Thyroid gland (tissue), 4 donors: ENCODE results near the gene LRMDA. TPM values are rescaled to one million over a fixed set of nuclear protein-coding genes. Genes with fewer than 3 reads are reported as not detected.

ENCODE experiments used
- DNase-seq, 2 donors: peaks; one replicate each; pipeline ENCODE4 v3.0.0-alpha.2; 2019
- H3K27ac ChIP-seq, 3 donors: fragments of 200-600 bp; sonication (generic); 1 replicate in 2 of 3; 2 replicates in 1 of 3; pipeline ENCODE4 v1.5.1; 2016 to 2019; ENCODE audit warnings: mild to moderate bottlenecking in 1 of 3, moderate library complexity in 1 of 3
- H3K27me3 ChIP-seq: fragments of 200-600 bp; sonication (generic); one replicate; pipeline ENCODE4 v1.5.1; 2019
- H3K36me3 ChIP-seq, 2 donors: fragments of 200-600 bp; sonication (generic); one replicate each; pipeline ENCODE4 v1.5.1; 2016 to 2019
- H3K4me1 ChIP-seq, 2 donors: fragments of 200-600 bp; sonication (generic); one replicate each; pipeline ENCODE4 v1.5.1; 2017 to 2019
- H3K4me3 ChIP-seq, 3 donors: fragments of 200-600 bp; sonication (generic); replicated peaks in 1 of 3; 1 replicate in 2 of 3; 2 replicates in 1 of 3; pipeline ENCODE4 v1.5.1; 2016; ENCODE audit warnings: mild to moderate bottlenecking in 1 of 3
- H3K9me3 ChIP-seq: fragments of 200-600 bp; sonication (generic); one replicate; pipeline ENCODE4 v1.5.1; 2017
- POLR2A ChIP-seq, 2 donors: fragments of 450-650 bp; IDR thresholded peaks; one replicate each; pipeline ENCODE4 v1.6.1; 2017; ENCODE audit warnings: antibody characterized with exemption in 2 of 2, mild to moderate bottlenecking in 2 of 2, moderate library complexity in 1 of 2
- WGBS, 2 donors: methylation state at CpG; one replicate each; pipeline ENCODE4 v1.1.5; 2017; 5-methylcytosine and 5-hydroxymethylcytosine counted together
- intact Hi-C: fragments of 100-400 bp; cut with DNase I; formaldehyde crosslinking; loops from one replicate; pipeline ENCODE4 v1.15.1; 2023
- total RNA-seq, 4 donors: library from RNA; depleted of rRNA; stranded (reverse); fragments of >200 nt; gene quantifications; one replicate each; pipeline ENCODE4 v1.2.3, GENCODE V29; 2016
- TF ChIP-seq, protein P1 (sequence below), 6 experiments: fragments of 200-600 bp in 3 of 6; fragments of 450-650 bp in 3 of 6; sonication (generic) in 3 of 6; IDR thresholded peaks; one replicate each; pipeline ENCODE4 v1.5.1; 2016 to 2019; ENCODE audit warnings: antibody characterized with exemption in 6 of 6, mild to moderate bottlenecking in 2 of 6, inconsistent platforms in 1 of 6, moderate library complexity in 1 of 6

LRMDA gene
- total RNA-seq, 4 donors from 2014 or later, result 16.5 to 31.7 (median 23.2) TPM

- Histone ChIP-seq H3K9me3 (no peaks in the 10 kb centered on the region), H3K36me3 (no peaks in the 10 kb centered on the region), H3K4me1 (no peaks in the 10 kb centered on the region), H3K4me3 (no peak overlapping the region), H3K27ac (no peak overlapping the region), H3K27me3 (no peaks in the 10 kb centered on the region)
- TF ChIP-seq, protein P1, sequence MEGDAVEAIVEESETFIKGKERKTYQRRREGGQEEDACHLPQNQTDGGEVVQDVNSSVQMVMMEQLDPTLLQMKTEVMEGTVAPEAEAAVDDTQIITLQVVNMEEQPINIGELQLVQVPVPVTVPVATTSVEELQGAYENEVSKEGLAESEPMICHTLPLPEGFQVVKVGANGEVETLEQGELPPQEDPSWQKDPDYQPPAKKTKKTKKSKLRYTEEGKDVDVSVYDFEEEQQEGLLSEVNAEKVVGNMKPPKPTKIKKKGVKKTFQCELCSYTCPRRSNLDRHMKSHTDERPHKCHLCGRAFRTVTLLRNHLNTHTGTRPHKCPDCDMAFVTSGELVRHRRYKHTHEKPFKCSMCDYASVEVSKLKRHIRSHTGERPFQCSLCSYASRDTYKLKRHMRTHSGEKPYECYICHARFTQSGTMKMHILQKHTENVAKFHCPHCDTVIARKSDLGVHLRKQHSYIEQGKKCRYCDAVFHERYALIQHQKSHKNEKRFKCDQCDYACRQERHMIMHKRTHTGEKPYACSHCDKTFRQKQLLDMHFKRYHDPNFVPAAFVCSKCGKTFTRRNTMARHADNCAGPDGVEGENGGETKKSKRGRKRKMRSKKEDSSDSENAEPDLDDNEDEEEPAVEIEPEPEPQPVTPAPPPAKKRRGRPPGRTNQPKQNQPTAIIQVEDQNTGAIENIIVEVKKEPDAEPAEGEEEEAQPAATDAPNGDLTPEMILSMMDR (IDR thresholded peaks at IDR 0.05), result no peak
- TF ChIP-seq POLR2A (IDR thresholded peaks at IDR 0.05), result no peak
- intact Hi-C loops, result no loop called here
- DNase-seq, result no peak
These were observed 430.2 kb downstream of the LRMDA start for GRCh38 chr10:75861582-75861981.

DNA sequence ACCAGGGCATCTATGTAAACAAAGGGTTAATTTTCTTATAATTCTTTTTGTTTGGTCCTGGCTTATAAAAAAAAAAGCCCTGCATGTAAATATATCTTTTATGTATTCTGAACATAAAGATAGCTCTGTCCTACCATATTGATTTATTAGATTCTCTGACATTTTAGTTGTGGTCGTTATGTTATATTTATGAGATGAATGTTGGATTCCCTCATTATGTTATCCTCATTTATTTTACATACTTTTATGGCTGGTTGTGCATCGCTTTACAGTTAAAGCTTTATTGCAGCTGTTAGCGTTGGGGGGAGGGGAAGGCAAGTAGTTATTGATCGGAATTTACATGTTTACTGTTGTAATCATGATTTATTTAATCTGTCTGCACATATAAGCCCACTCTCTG lies 431.5 kb downstream of the LRMDA start:
- intact Hi-C loops, result no loop called here
- no peak overlapping the region for H3K4me3 ChIP-seq

GRCh38 chr10:75864717-75865116 lies 433.3 kb downstream of the LRMDA start:
- intact Hi-C loops, result no loop called here

More for the DNA sequence above, 431.5 kb downstream of the LRMDA start:
- Histone ChIP-seq H3K4me1 (no peaks in the 10 kb centered on the region), H3K27ac (no peak overlapping the region), H3K27me3 (no peaks in the 10 kb centered on the region), H3K36me3 (no peaks in the 10 kb centered on the region), H3K9me3 (no peaks in the 10 kb centered on the region)
- DNase-seq, result no peak
- TF ChIP-seq, protein P1 (IDR thresholded peaks at IDR 0.05), result no peak
- no peak for TF ChIP-seq POLR2A (IDR thresholded peaks at IDR 0.05)
- 84 to 98% methylated on average over 4 of the region's 4 CpGs for WGBS, 2 donors

DNA sequence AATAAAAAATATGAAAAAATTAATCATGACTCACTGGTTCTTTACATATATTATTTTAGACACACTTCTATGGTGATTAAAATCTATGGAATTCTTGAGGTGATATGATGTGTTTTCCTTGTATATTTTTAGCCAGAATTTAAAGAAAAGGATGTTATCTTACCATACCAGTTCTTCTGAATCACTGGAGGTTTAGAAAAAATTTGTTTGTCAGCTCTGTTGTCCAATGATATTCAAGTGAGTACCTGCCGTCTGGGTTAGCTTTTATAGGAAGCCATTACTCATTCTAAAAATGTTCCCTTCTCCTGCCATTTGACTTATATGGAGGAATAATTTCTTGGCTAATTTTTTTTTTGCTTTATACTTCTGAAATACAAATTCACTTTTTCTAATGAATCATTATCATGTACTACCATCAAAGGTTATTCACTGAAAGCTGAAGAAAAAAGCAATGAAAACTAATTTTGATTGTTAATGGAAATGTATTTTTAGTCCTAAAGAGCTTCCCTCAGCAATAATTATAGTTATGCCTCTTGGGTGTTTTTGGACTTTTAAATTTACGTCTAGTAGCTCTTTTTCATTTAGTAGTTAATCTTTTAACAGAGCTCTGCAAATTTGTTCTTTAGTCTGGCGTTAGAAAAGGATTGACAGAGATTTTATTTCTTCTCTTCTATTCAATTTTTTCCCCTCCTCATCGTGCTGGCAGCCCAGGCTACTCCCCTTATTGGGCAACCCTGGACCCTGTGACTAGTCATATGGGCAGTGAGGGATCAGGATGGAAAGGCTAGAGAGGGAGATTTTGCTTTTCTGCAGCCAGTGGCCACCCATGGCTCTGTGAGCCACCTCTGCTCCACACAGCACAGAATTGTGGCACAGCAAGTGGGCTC lies 434.2 kb downstream of the LRMDA start:
- no peaks in the 10 kb centered on the region for H3K27me3 ChIP-seq
- H3K4me1 ChIP-seq, result peaks cover 0 to 3% of the 10 kb centered on the region in 2 donors
- H3K4me3 ChIP-seq, result no peak overlapping the region
- TF ChIP-seq, protein P1 (IDR thresholded peaks at IDR 0.05), result no peak
- no peak for TF ChIP-seq POLR2A (IDR thresholded peaks at IDR 0.05)
- no peaks in the 10 kb centered on the region for H3K9me3 ChIP-seq
- H3K36me3 ChIP-seq, result no peaks in the 10 kb centered on the region
- no peak for DNase-seq
- H3K27ac ChIP-seq, result no peak overlapping the region
- intact Hi-C loops, result no loop called here
- 75 to 90% methylated on average over 4 of the region's 4 CpGs for WGBS, 2 donors

More at GRCh38 chr10:75864717-75865116, 433.3 kb downstream of the LRMDA start:
- Histone ChIP-seq H3K9me3 (no peaks in the 10 kb centered on the region), H3K36me3 (no peaks in the 10 kb centered on the region), H3K4me1 (peaks cover 0 to 3% of the 10 kb centered on the region in 2 donors), H3K4me3 (no peak overlapping the region), H3K27ac (no peak overlapping the region), H3K27me3 (no peaks in the 10 kb centered on the region)
- DNase-seq, result no peak
- TF ChIP-seq POLR2A (IDR thresholded peaks at IDR 0.05), result no peak
- TF ChIP-seq, protein P1 (IDR thresholded peaks at IDR 0.05), result no peak

- WGBS, 2 donors, result 95 to 100% methylated on average over 2 of the region's 2 CpGs
- TF ChIP-seq POLR2A (IDR thresholded peaks at IDR 0.05), result no peak
- TF ChIP-seq, protein P1 (IDR thresholded peaks at IDR 0.05), result no peak
- Histone ChIP-seq H3K36me3 (no peaks in the 10 kb centered on the region), H3K4me1 (peaks cover 0 to 3% of the 10 kb centered on the region in 2 donors), H3K4me3 (no peak overlapping the region), H3K9me3 (no peaks in the 10 kb centered on the region), H3K27ac (no peak overlapping the region), H3K27me3 (no peaks in the 10 kb centered on the region)
- no peak for DNase-seq
- intact Hi-C loops, result no loop called here
These were observed 434.8 kb downstream of the LRMDA start for GRCh38 chr10:75866300-75866625.
